ENCODE data around the gene NSFL1C.

GRCh38 chr20:1396702-1397101 is 69.9 kb downstream of the NSFL1C start:
- TF ChIP-seq MAFK (IDR thresholded peaks at IDR 0.05; ENCODE audit: partially characterized antibody) (no peak), RAD21 (conservative IDR thresholded peaks at IDR 0.05 in 1 of 2, IDR thresholded peaks at IDR 0.05 in 1 of 2) (no peak), CTCF (IDR thresholded peaks at IDR 0.05) (no peak)

Data from A549 (cell line).